Measurements from ENCODE around the gene CNPY3. TPM values are rescaled to one million over a fixed set of nuclear protein-coding genes. Genes with fewer than 3 reads are reported as not detected.

Gene CNPY3
- total and polyA plus RNA-seq, 10 donors: 82.2 to 115 (median 106) TPM

DNA sequence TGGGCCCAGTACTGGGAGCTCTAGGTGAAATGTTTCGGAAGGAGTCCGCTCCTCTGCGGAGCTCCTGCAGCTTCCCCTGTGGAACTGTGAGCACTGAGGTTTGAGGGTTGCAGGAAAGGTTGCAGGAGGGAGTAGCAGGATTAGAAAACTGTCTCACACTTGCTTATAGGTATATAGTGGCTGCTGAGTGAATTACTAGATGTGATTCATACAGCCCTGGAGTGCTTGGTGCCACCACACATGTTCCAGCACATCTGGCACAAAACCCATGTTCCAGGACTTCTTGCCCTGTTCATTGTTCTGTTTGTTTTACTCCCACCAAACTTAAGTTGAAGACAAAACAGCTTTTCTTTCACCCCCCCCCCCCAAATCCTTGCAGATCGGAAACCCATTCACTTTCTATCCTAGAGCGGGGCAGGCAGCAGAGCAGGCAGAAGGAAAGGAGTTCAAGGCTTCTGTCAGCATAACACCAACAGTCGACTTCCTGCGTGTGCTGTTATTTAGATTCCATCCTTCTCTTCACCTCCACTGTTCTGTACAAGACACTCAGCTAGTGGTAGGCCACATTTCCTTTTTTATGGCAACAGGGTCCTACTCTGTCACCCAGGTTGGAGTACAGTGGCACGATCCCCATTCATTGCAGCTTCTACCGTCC, 50.4 kb downstream of the CNPY3 start:
- no peaks in the 10 kb centered on the region for H3K9me3 ChIP-seq
- peaks cover 28 to 70% (median 55%) of the 10 kb centered on the region in 6 donors for H3K4me1 ChIP-seq
- no peaks in the 10 kb centered on the region for H3K27me3 ChIP-seq (replicated peaks in 1 of 7)
- intact Hi-C loops (cut with DNase I; ENCODE audit: low total_unique reads): no loop called here
- TF ChIP-seq POLR2A (IDR thresholded peaks at IDR 0.05) (no peak), POLR2AphosphoS5 (IDR thresholded peaks at IDR 0.05) (peak in 1 of 3 donors; percentile 8)
- H3K4me3 ChIP-seq: peak overlapping the region; percentile 69 to 98 (median 93)
- H3K27ac ChIP-seq: peak overlapping the region; percentile 79 to 96 (median 92)
- DNase-seq: no peak
- WGBS, 5 donors: 32 to 39% (median 33%) methylated on average over 9 of the region's 9 CpGs
- H3K36me3 ChIP-seq: peaks cover 0 to 7% (median 0%) of the 10 kb centered on the region in 6 donors

DNA sequence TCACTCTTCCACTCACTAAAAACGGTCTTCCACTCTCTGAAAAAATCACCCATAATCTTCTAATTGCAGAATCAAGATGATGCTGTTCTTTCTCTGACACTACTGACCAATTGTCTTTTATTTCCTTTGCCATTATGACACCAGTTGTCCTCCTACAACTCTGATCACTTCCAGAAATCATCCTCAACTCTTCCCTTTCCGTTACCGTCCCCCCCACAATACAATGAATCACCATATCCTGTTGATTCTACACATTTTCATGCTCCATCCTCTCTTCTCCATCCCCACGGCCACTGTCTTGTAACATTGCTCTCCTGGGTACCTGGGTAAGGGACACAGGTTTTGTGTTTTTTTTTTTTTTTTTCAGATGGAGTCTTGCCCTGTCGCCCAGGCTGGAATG, 52.6 kb downstream of the CNPY3 start:
- Histone ChIP-seq H3K27ac (no peak overlapping the region), H3K27me3 (replicated peaks in 1 of 7) (no peaks in the 10 kb centered on the region), H3K9me3 (no peaks in the 10 kb centered on the region), H3K36me3 (no peaks in the 10 kb centered on the region), H3K4me3 (no peak overlapping the region), H3K4me1 (peaks cover 38 to 69% (median 61%) of the 10 kb centered on the region in 6 donors)
- no peak for DNase-seq
- TF ChIP-seq POLR2A (IDR thresholded peaks at IDR 0.05) (no peak), POLR2AphosphoS5 (IDR thresholded peaks at IDR 0.05) (no peak)
- TF ChIP-seq, protein P1, sequence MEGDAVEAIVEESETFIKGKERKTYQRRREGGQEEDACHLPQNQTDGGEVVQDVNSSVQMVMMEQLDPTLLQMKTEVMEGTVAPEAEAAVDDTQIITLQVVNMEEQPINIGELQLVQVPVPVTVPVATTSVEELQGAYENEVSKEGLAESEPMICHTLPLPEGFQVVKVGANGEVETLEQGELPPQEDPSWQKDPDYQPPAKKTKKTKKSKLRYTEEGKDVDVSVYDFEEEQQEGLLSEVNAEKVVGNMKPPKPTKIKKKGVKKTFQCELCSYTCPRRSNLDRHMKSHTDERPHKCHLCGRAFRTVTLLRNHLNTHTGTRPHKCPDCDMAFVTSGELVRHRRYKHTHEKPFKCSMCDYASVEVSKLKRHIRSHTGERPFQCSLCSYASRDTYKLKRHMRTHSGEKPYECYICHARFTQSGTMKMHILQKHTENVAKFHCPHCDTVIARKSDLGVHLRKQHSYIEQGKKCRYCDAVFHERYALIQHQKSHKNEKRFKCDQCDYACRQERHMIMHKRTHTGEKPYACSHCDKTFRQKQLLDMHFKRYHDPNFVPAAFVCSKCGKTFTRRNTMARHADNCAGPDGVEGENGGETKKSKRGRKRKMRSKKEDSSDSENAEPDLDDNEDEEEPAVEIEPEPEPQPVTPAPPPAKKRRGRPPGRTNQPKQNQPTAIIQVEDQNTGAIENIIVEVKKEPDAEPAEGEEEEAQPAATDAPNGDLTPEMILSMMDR (IDR thresholded peaks at IDR 0.05 in 8 of 11, conservative IDR thresholded peaks at IDR 0.05 in 3 of 11): no peak
- intact Hi-C loops (cut with DNase I; ENCODE audit: low total_unique reads): no loop called here
- WGBS, 5 donors: 81 to 87% (median 82%) methylated on average over 5 of the region's 5 CpGs

DNA sequence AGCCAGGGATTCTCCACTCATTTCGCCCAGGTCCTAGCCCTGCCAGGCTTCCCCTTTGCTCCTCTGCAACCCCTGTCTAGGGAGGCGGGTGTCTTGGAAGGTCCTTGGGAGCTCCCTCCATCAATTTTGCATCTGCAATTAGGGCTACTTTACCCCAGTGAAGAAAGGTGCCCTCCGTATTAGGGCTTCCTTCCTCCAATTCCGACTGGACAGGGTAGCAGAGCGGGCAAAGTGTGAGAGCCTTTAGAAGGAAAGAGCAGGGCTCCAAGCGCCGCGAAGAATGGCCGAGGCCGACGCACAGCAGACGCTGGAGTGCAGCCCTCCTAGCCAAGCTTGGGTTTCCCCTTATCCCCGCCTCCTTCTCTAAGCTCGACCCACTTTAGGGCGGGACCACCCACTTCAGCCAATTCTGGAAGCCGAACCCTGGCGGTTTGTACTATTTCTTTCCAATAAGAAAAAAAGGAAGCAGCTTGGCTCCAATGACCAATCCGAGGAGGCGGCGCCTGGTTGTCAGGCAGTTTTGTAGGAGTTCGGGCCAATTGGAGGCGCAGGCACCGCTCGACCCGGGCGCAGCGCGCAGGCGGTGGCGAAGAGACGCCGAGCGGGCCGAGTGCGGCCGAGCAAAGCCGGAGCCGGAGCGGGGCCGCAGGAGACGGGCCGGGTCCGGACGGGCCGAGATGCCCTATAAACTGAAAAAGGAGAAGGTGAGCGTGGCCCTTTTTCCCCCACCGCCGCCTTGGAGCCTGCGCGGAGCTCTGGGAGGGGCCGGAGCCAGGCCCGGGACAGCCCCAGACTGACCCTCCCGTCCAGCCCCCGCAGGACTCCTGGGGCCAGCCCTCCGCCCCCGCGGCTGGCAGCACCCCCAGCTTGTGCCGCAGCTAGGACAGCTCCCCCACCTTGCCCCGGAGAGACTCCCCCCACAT, 55.0 kb downstream of the CNPY3 start, which contains the start of gene PPP2R5D:
Gene PPP2R5D, plus strand, starts transcription at position 570 of the 923 bp plus-strand sequence. Its CDS starts 108 bp downstream, at position 678.
- peak; percentile 97 for DNase-seq
- H3K4me1 ChIP-seq: peaks cover 27 to 70% (median 53%) of the 10 kb centered on the region in 6 donors
- peak within 1 kb of the TSS; percentile 78 to 93 (median 89) for H3K27ac ChIP-seq
- H3K27me3 ChIP-seq (replicated peaks in 1 of 7): no peaks in the 10 kb centered on the region
- H3K36me3 ChIP-seq: peaks cover 0 to 9% (median under 1%) of the 10 kb centered on the region in 6 donors
- intact Hi-C loops (cut with DNase I; ENCODE audit: low total_unique reads): no loop called here
- TF ChIP-seq POLR2AphosphoS5 (IDR thresholded peaks at IDR 0.05) (peak; percentile 85 to 97 (median 92)), POLR2A (IDR thresholded peaks at IDR 0.05) (peak in 1 of 3 donors; percentile 74)
- TF ChIP-seq, protein P1 (IDR thresholded peaks at IDR 0.05 in 8 of 11, conservative IDR thresholded peaks at IDR 0.05 in 3 of 11): peak in 9 of 11 experiments; percentile 12 to 68 (median 25)
- 0 to 1% (median 1%) methylated on average over 41 to 59 of the region's 59 CpGs for WGBS, 5 donors
- no peaks in the 10 kb centered on the region for H3K9me3 ChIP-seq
- peak within 1 kb of the TSS; percentile 77 to 94 (median 88) for H3K4me3 ChIP-seq

DNA sequence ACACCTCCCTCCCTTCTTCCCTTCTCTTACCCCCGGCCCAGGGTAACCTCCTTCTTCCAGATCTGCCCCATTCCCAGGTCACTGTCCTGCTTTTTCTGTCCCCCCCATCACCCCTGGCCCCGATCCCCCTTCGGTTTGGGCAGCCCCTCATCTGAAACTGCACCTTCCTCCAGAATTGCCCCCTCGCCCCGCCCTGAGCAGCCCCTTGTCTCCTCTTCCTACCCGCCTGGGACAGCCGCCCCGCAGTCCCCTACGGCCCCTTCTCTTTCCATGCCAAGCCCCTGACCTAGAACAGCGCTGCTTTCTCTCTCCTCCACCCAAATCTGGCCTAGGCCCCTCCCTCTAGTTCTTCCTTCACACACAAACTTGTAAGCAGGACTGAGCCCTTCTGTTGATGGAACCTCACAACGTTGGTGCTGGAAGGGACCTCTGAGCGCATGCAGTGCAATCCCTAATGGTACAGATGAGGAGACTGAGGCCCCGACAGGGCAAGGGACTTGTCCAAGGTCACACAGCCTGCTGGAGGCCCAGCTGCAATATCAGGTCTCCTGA, 55.7 kb downstream of the CNPY3 start:
- peak overlapping the region in 7 of 8 donors; percentile 78 to 93 (median 89) for H3K27ac ChIP-seq
- WGBS, 5 donors: 11 to 15% (median 14%) methylated on average over 11 to 13 of the region's 13 CpGs
- H3K4me1 ChIP-seq: peaks cover 27 to 63% (median 46%) of the 10 kb centered on the region in 6 donors

More for the DNA sequence above, 55.7 kb downstream of the CNPY3 start:
- intact Hi-C loops (cut with DNase I; ENCODE audit: low total_unique reads): no loop called here
- H3K27me3 ChIP-seq (replicated peaks in 1 of 7): no peaks in the 10 kb centered on the region
- H3K36me3 ChIP-seq: peaks cover 0 to 16% (median 7%) of the 10 kb centered on the region in 6 donors
- H3K9me3 ChIP-seq: no peaks in the 10 kb centered on the region
- DNase-seq: no peak
- peak overlapping the region; percentile 77 to 94 (median 88) for H3K4me3 ChIP-seq
- TF ChIP-seq POLR2AphosphoS5 (IDR thresholded peaks at IDR 0.05): no peak

Measured in spleen (tissue), 11 donors.